ENCODE measurements around the gene ITPRIP.

Gene ITPRIP

GRCh38 chr10:104307576-104308438 lies 30.5 kb downstream of the ITPRIP start:
- no peak for DNase-seq (ENCODE audit: low spot score)

- no peak for DNase-seq (ENCODE audit: low spot score)
Measured at GRCh38 chr10:104306897-104307296, 31.4 kb downstream of the ITPRIP start.

- DNase-seq (ENCODE audit: low spot score), result no peak
Measured at GRCh38 chr10:104304927-104305326, 33.3 kb downstream of the ITPRIP start.

- no peak for DNase-seq (ENCODE audit: low spot score)
Measured at GRCh38 chr10:104304356-104304745, 33.9 kb downstream of the ITPRIP start.

GRCh38 chr10:104303594-104304355 lies 34.5 kb downstream of the ITPRIP start:
- no peak for DNase-seq (ENCODE audit: low spot score)

- no peak for DNase-seq (ENCODE audit: low spot score)
Measured at GRCh38 chr10:104301907-104302690, 36.2 kb downstream of the ITPRIP start.

GRCh38 chr10:104300736-104301292 lies 37.5 kb downstream of the ITPRIP start:
- DNase-seq (ENCODE audit: low spot score), result no peak

GRCh38 chr10:104300002-104300735 lies 38.1 kb downstream of the ITPRIP start:
- no peak for DNase-seq (ENCODE audit: low spot score)

- no peak for DNase-seq (ENCODE audit: low spot score)
Measured at GRCh38 chr10:104299031-104299904, 39.0 kb downstream of the ITPRIP start.

- DNase-seq (ENCODE audit: low spot score), result peak; percentile 79
Measured at GRCh38 chr10:104297697-104298660, 40.3 kb downstream of the ITPRIP start.

GRCh38 chr10:104296687-104297436 lies 41.4 kb downstream of the ITPRIP start:
- DNase-seq (ENCODE audit: low spot score), result no peak

- no peak for DNase-seq (ENCODE audit: low spot score)
Measured at GRCh38 chr10:104293781-104294321, 44.4 kb downstream of the ITPRIP start.

GRCh38 chr10:104293011-104293410 lies 45.3 kb downstream of the ITPRIP start:
- no peak for DNase-seq (ENCODE audit: low spot score)

GRCh38 chr10:104291439-104291951 lies 46.8 kb downstream of the ITPRIP start:
- DNase-seq (ENCODE audit: low spot score), result peak; percentile 95

GRCh38 chr10:104288355-104288754 lies 49.9 kb downstream of the ITPRIP start:
- no peak for DNase-seq (ENCODE audit: low spot score)

GRCh38 chr10:104286939-104287338 lies 51.3 kb downstream of the ITPRIP start:
- no peak for DNase-seq (ENCODE audit: low spot score)

GRCh38 chr10:104284846-104285245 lies 53.4 kb downstream of the ITPRIP start:
- DNase-seq (ENCODE audit: low spot score), result no peak

GRCh38 chr10:104281694-104282093 lies 56.6 kb downstream of the ITPRIP start:
- DNase-seq (ENCODE audit: low spot score), result no peak
